HG03521 (cell line): ENCODE measurements around the gene GRM8.

Source experiments
- ATAC-seq: cut with Tn5 transposase; IDR thresholded peaks from one replicate; pipeline ENCODE4 v1.9.1; 2021; ENCODE audit warnings: mild to moderate bottlenecking, moderate library complexity; ENCODE audit not compliant: unreplicated experiment

Gene GRM8

GRCh38 chr7:127035203-127035849 is 217.4 kb downstream of the GRM8 start:
- no peak for ATAC-seq

GRCh38 chr7:127034186-127034806 is 218.4 kb downstream of the GRM8 start:
- ATAC-seq, result no peak

- no peak for ATAC-seq
These were observed 222.9 kb downstream of the GRM8 start for GRCh38 chr7:127029823-127030222.

- no peak for ATAC-seq
These were observed 230.9 kb downstream of the GRM8 start for GRCh38 chr7:127021857-127022256.

DNA sequence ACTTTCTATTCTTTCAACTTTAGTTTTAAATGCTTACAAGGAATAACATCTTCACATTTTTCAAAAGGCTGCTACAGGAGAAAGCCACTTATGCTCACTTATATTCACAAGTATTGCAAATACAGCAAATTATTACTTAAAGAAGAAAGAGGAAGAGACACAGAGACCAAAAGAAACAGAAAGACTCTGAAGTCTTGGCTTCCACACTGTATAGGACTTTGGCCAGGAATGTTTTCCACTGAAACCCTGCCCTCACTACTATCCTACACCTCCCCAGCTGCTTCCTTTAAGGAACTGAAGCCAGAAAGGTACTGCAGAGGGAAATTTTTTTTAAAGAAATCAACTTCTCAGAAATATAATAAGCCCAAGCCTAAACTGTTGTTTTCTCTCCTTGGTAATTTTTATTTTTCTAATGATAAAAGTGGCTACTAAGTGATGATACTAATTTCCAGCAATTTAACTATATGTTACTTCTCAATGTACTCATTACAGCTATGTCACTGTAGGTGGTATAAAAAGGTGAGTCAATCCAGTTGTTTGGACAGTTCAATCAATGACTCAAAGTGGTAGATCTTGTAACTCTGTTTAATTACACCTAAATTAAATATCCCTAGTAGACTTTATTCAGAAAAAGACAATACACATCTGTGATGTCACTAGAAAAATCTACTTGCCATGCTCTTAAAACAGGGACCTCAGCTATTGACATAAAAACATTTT is 231.6 kb downstream of the GRM8 start:
- no peak for ATAC-seq

- no peak for ATAC-seq
These were observed 233.9 kb downstream of the GRM8 start for GRCh38 chr7:127018889-127019288.

DNA sequence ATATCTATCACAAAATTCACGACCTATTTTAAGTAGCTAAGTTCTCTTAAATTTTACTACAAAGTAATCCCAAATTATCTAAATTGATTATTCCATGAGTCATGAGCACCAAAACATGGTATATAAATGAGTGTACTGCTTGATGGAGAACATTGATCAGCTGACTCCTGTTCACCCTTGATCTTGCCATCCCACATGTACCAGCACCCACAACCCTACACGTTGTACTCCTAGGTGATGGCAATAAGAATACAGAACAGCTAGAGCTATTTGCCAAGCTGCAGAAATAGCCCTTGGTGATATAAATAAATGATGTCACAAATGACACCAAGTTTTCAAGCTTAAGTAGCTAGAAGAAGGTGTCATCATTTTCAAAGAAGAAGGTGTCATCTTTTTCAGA is 235.5 kb downstream of the GRM8 start:
- ATAC-seq, result no peak

DNA sequence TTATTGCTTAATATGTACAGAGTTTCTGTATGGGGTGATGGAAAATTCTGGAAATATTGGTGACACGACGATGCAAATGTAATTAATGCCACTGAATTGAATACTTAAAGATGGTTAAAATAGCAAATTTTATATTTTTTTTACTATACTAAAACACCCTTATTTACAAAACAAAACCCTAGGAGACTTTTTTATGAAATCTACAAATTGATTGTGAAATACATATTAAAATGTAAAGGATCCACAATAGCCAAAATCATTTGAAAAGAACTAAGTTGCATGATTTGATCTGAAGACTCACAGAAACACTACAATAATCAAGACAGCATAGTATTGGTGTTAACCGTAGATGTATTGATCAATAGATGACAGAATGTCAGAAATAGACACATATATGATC is 252.0 kb downstream of the GRM8 start:
- ATAC-seq, result no peak

DNA sequence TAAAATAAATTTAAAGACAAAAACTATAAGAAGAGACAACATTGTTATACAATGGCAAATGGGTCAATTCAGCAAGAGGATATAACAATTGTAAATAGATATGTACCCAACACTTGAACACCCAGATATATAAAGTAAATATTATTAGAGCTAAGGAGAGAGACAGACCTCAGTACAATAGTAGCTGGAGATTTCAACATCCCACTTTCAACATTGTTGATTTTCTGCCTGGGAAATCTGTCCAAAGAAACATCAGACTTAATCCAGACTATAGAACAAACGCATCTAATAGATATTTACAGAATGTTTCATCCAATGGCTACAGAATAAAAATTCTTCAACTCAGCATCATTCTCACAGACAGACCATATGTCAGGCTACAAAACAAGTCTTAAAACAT is 256.1 kb downstream of the GRM8 start:
- no peak for ATAC-seq

- ATAC-seq, result no peak
These were observed 259.0 kb downstream of the GRM8 start for GRCh38 chr7:126993626-126994213.

DNA sequence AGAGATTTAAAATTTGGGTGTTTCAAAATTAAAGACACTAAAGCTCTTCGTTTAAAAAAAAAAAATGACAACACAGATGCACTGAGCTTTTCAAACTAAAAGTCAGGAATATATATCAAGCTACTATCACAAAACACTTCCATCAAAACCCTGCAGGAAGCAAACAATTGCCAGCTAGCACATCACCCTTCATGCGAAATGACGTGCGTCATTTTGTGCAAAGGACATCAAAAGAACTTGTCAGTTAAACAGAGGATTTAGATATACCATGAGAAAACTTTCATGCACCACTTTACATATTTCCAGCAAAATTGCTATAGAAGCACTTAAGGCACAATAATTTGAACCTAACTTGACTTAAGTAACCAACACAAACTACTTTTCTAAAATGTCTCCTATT is 264.7 kb downstream of the GRM8 start:
- ATAC-seq, result no peak

DNA sequence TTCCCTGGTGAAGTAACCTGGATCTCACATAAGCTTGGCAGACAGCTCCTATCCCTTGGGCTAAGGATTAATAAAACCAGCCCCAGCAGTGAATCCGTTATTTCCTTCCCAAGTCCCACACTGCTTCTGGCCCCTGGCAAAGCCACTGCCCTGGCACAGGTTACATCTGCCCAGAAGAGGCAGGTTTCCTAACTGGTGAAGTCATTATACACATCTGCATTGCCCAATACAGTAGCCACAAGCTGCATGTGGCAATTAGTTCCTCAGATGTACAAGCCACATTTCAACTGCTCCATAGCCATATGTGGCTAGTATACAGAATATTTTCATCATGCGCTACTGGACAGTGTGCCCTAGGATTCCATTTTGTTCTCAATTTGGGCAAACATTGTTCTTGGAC is 273.0 kb downstream of the GRM8 start:
- ATAC-seq, result no peak

GRCh38 chr7:126978865-126979264 is 273.9 kb downstream of the GRM8 start:
- no peak for ATAC-seq

- ATAC-seq, result no peak
These were observed 279.7 kb downstream of the GRM8 start for GRCh38 chr7:126973066-126973465.

DNA sequence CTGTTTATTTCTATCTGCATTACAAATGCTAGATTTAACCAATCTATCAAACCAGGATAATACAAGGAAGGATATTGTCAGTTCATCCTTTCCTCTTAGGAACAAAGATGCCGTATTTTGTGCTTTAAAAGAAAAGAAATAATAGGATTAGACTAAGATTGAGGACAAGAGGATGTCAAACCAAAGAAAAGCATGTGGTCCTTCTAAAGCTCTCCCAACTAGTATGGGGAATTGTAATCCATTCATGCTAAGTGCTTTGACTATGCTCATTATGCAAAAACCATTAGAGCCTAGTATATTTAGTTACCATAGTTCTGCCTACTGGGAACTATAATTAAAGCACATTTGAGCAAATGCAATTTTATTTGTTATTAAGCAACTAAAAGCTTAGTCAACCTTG is 280.2 kb downstream of the GRM8 start:
- no peak for ATAC-seq

DNA sequence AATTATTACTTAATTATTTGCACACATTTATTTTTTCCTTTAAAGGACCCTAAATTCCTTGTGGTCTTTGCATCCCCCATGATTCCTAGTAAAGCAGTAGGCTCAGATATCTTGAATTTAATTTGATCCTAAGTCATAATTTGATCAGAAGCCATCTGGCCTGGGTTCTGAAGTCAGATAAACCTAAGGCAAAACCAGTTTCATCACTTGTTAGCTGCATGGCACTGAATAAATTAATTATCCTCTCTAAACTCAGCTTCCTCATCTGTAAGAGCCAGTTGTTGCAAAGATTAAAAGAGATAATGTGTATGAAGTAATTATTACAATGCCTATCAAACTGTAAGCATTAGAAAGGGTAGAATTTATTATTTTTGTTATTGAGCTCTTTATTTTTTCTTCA is 293.1 kb downstream of the GRM8 start:
- no peak for ATAC-seq

DNA sequence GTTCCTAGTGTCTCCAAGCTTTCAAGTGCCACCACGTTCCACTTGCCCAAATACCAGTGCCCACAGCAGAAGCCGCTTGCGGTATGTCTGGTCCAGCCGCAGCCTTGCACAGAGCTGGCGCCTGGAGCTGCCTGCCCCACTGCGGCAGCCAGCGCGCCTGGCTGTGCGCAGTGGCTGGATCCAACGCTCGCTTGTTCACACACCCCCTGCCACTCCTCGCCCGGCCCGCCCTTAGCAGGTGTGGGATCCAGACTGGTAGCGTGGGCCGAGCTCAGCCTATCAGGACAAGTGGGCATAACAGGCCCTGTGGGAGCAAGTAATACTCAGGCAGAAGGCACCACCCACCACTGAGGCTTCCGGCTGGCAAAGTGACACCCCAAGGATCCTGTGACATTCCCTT is 294.4 kb downstream of the GRM8 start:
- no peak for ATAC-seq

DNA sequence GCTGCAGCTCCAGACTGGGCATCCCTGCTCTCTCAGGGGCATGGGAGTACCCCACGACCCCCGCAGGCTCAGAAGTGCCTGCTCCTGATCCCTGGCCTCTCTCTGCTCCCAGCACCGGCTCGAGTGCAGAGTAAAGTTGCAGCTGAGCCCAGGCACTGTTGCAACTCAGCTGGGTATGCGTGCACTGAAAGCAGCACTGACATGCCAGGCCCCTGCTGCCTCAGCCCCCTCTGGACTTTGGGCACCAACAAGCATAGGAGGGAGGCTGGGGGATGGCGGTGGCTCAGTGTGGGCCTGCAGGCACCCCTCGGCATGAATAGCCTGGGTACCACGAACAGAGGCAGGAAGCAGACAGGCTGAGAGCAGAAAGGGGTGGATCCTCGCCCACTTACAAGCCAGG is 295.3 kb downstream of the GRM8 start:
- no peak for ATAC-seq

GRCh38 chr7:126953461-126953860 is 299.3 kb downstream of the GRM8 start:
- ATAC-seq, result no peak

DNA sequence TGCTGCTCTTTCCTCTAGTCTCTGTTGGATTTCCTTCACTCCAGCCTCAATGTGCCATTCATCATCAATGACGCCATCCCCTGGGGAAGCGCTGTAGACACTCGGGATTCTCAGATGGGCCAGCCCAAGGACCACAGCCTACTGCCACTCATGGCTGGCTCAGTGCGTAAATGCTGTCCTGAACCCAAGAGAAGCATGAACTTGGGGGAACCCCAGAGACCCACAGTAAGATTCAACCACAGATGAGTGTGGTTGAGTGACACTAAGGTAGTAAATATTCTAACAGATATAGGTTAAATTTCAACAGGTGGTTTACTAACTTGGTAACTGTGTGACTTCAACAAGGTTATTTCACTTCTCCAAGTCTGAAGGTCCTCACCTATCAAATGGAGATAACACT is 304.1 kb downstream of the GRM8 start:
- peak; percentile 77 for ATAC-seq

GRCh38 chr7:126940723-126941307 is 311.9 kb downstream of the GRM8 start:
- ATAC-seq, result no peak

DNA sequence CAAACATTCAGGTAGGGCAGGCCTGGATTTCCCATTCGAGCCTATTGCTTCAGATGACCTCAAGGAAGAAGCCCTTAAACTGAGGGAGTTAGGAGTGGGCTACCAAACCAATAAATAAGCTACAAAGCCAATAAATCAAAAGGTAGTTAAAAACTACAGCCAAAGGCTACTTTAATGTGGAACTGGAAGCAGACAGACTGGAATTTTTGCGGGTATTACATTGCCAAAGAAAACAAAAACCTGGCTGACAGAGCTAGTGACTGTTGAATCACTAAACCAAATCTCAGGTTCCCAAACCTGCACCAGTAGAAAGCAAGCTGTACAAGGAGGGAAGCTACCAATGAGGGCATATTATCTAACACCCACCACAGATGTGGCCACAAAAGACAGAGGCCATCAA is 315.6 kb downstream of the GRM8 start:
- no peak for ATAC-seq
